Sigmoid colon (tissue), 7 donors: ENCODE results near the gene CNTD1. TPM values are rescaled to one million over a fixed set of nuclear protein-coding genes. Genes with fewer than 3 reads are reported as not detected.
"Not testable (repeated sequence)": the region's sequence is repeated elsewhere in the genome, so short reads cannot be mapped to it uniquely, and the experiment has no call there.

Source experiments
- DNase-seq: peaks from one replicate; pipeline ENCODE4 v3.0.0-alpha.2; 2019
- H3K27ac ChIP-seq, 4 donors: fragments of 200-600 bp; sonication (generic); one replicate each; pipeline ENCODE4 v1.5.1; 2016 to 2019; ENCODE audit warnings: mild to moderate bottlenecking in 1 of 4
- H3K27me3 ChIP-seq, 3 donors: fragments of 200-600 bp; sonication (generic); one replicate each; pipeline ENCODE4 v1.5.1; 2019; ENCODE audit warnings: mild to moderate bottlenecking in 1 of 3
- H3K36me3 ChIP-seq, 4 donors: fragments of 200-600 bp; sonication (generic); one replicate each; pipeline ENCODE4 v1.5.1; 2016 to 2019
- H3K4me1 ChIP-seq, 4 donors: fragments of 200-600 bp; sonication (generic); one replicate each; pipeline ENCODE4 v1.5.1; 2017 to 2019
- H3K4me3 ChIP-seq, 4 donors: fragments of 200-600 bp; sonication (generic); one replicate each; pipeline ENCODE4 v1.5.1; 2017 to 2019; ENCODE audit warnings: mild to moderate bottlenecking in 2 of 4, moderate library complexity in 1 of 4
- H3K9me3 ChIP-seq, 4 donors: fragments of 200-600 bp in 3 of 4; sonication (generic) in 3 of 4; one replicate each; pipeline versions ENCODE4 v1.5.1 to v1.6.1; 2013 to 2019
- CTCF ChIP-seq, 4 experiments: fragments of 450-650 bp in 3 of 4; fragments of 200-600 bp in 1 of 4; IDR thresholded peaks; one replicate each; pipeline ENCODE4 v1.5.1; 2016 to 2019; ENCODE audit warnings: antibody characterized with exemption in 4 of 4, mild to moderate bottlenecking in 3 of 4, moderate library complexity in 2 of 4
- EP300 ChIP-seq, 4 donors: sonication (generic); formaldehyde crosslinking; IDR thresholded peaks; one replicate each; pipeline ENCODE4 v1.6.1; 2017; ENCODE audit warnings: antibody characterized with exemption in 4 of 4
- POLR2A ChIP-seq, 2 donors: fragments of 450-650 bp; IDR thresholded peaks; one replicate each; pipeline ENCODE4 v1.6.1; 2016; ENCODE audit warnings: antibody characterized with exemption in 2 of 2, mild to moderate bottlenecking in 2 of 2, moderate library complexity in 2 of 2
- POLR2AphosphoS5 ChIP-seq, 4 donors: sonication (generic); formaldehyde crosslinking; IDR thresholded peaks; one replicate each; pipeline ENCODE4 v1.6.1; 2017; ENCODE audit warnings: antibody characterized with exemption in 4 of 4
- WGBS, 2 donors: extraction: QIAGEN DNeasy Blood & Tissue Kit; methylation state at CpG; one replicate each; pipeline ENCODE4 v1.1.7; 2013; 5-methylcytosine and 5-hydroxymethylcytosine counted together
- intact Hi-C: fragments of 100-400 bp; cut with DNase I; formaldehyde crosslinking; loops from one replicate; pipeline ENCODE4 v1.15.1; 2023
- polyA plus RNA-seq, 3 donors: library from polyadenylated mRNA; stranded (reverse); fragments of 200-250 nt; gene quantifications; one replicate each; pipeline ENCODE4 v1.2.3, GENCODE V29; 2013
- total RNA-seq, 4 donors: library from RNA; depleted of rRNA; stranded (reverse); fragments of >200 nt; gene quantifications; one replicate each; pipeline ENCODE4 v1.1.0, GENCODE V29; 2016
- donor health status: healthy with polysubstance abuse.
- donor health status: Bipolar disorder and iron deficiency.
- donor health status: healthy.

CNTD1 gene
- total and polyA plus RNA-seq, 7 donors, result 0.33 to 7.2 (median 2.3) TPM; not detected in 3

- TF ChIP-seq POLR2A (IDR thresholded peaks at IDR 0.05), result no peak
- TF ChIP-seq POLR2AphosphoS5 (IDR thresholded peaks at IDR 0.05), result no peak
- no peak for TF ChIP-seq EP300 (IDR thresholded peaks at IDR 0.05)
- no peak for TF ChIP-seq CTCF (IDR thresholded peaks at IDR 0.05)
- H3K4me3 ChIP-seq, result no peak overlapping the region
- H3K27me3 ChIP-seq, result peaks cover 0 to 12% (median 3%) of the 10 kb centered on the region in 3 donors
- no peaks in the 10 kb centered on the region for H3K36me3 ChIP-seq
- no peak for DNase-seq
- H3K27ac ChIP-seq, result no peak overlapping the region
- peaks cover 0 to 5% (median 2%) of the 10 kb centered on the region in 4 donors for H3K4me1 ChIP-seq
- intact Hi-C loops, result no loop called here
- no peaks in the 10 kb centered on the region for H3K9me3 ChIP-seq
Observed at GRCh38 chr17:42767512-42767911, 31.1 kb upstream of the CNTD1 start.

- intact Hi-C loops, H3K4me1 ChIP-seq, H3K36me3 ChIP-seq, H3K27ac ChIP-seq, H3K4me3 ChIP-seq, H3K9me3 ChIP-seq, H3K27me3 ChIP-seq, DNase-seq: not testable (repeated sequence)
- 79% methylated on average over 9 of the region's 9 CpGs for WGBS, 2 donors
Observed at GRCh38 chr17:42768006-42768405, 30.7 kb upstream of the CNTD1 start.

- DNase-seq, H3K27ac ChIP-seq, intact Hi-C loops, H3K27me3 ChIP-seq, H3K4me3 ChIP-seq, H3K9me3 ChIP-seq, H3K36me3 ChIP-seq: not testable (repeated sequence)
- WGBS, 2 donors, result 81 to 85% methylated on average over 10 of the region's 10 CpGs
- H3K4me1 ChIP-seq, result peaks cover 0 to 19% (median 14%) of the 10 kb centered on the region in 4 donors
Observed at GRCh38 chr17:42769964-42770363, 28.7 kb upstream of the CNTD1 start.

GRCh38 chr17:42772945-42773289, 25.7 kb upstream of the CNTD1 start:
- H3K27ac ChIP-seq, result peak overlapping the region; percentile 74 to 87 (median 84)
- H3K4me3 ChIP-seq, result peak overlapping the region; percentile 55 to 83 (median 68)
- no peak for DNase-seq
- intact Hi-C loops, result no loop called here
- no peaks in the 10 kb centered on the region for H3K9me3 ChIP-seq
- peaks cover 0 to 19% (median 14%) of the 10 kb centered on the region in 4 donors for H3K4me1 ChIP-seq
- WGBS, 2 donors, result 4 to 5% methylated on average over 3 of the region's 3 CpGs
- peaks cover 0 to 32% (median 8%) of the 10 kb centered on the region in 4 donors for H3K36me3 ChIP-seq
- H3K27me3 ChIP-seq, result no peaks in the 10 kb centered on the region
- TF ChIP-seq POLR2AphosphoS5 (IDR thresholded peaks at IDR 0.05), result no peak
- TF ChIP-seq EP300 (IDR thresholded peaks at IDR 0.05), result no peak
- no peak for TF ChIP-seq CTCF (IDR thresholded peaks at IDR 0.05)
- TF ChIP-seq POLR2A (IDR thresholded peaks at IDR 0.05), result no peak

GRCh38 chr17:42773290-42774035, 25.2 kb upstream of the CNTD1 start, which contains the start of gene VPS25:
Gene VPS25, plus strand, starts transcription at chr17:42773449. Its CDS starts 27 bp downstream, at chr17:42773476.
- Histone ChIP-seq H3K9me3 (no peaks in the 10 kb centered on the region), H3K36me3 (peaks cover 0 to 37% (median 11%) of the 10 kb centered on the region in 4 donors), H3K27me3 (no peaks in the 10 kb centered on the region), H3K27ac (peak within 1 kb of the TSS; percentile 74 to 87 (median 84)), H3K4me3 (peak within 1 kb of the TSS; percentile 55 to 83 (median 68)), H3K4me1 (peaks cover 0 to 19% (median 14%) of the 10 kb centered on the region in 4 donors)
- WGBS, 2 donors, result 1 to 3% methylated on average over 39 of the region's 39 CpGs
- peak; percentile 68 to 88 (median 81) for TF ChIP-seq POLR2AphosphoS5 (IDR thresholded peaks at IDR 0.05)
- TF ChIP-seq POLR2A (IDR thresholded peaks at IDR 0.05), result peak; percentile 46 to 54
- TF ChIP-seq CTCF (IDR thresholded peaks at IDR 0.05), result no peak
- no peak for TF ChIP-seq EP300 (IDR thresholded peaks at IDR 0.05)
- DNase-seq, result peak; percentile 87
- intact Hi-C loops, result no loop called here
